Stimulated activated CD8-positive, alpha-beta memory T cell treated with anti-CD3 and anti-CD28 coated beads, Interleukin-7, amount 100 ng/mL, for 4 hours (primary cell): ENCODE data around the gene CHST11.

Experiments used
- DNase-seq, 2 donors: peaks; one replicate each; pipeline ENCODE4 v3.0.0-alpha.2; 2020; ENCODE audit warnings: low read depth in 2 of 2

CHST11 gene

GRCh38 chr12:104809251-104809650 is 352.5 kb downstream of the CHST11 start:
- no peak for DNase-seq

GRCh38 chr12:104809706-104810385 is 353.1 kb downstream of the CHST11 start:
- no peak for DNase-seq
